ENCODE results near the gene KRT80. TPM values are rescaled to one million over a fixed set of nuclear protein-coding genes. Genes with fewer than 3 reads are reported as not detected.

The KRT80 gene
- total RNA-seq, 1 donor from 2014 or later = not detected

- no peak overlapping the region for H3K27ac ChIP-seq
- H3K36me3 ChIP-seq = no peaks in the 10 kb centered on the region
- H3K4me3 ChIP-seq = no peak overlapping the region
- intact Hi-C loops (cut with DNase I) = no loop called here
- DNase-seq (ENCODE audit: low spot score in 2 of 2) = no peak
- H3K27me3 ChIP-seq = no peaks in the 10 kb centered on the region
- no peaks in the 10 kb centered on the region for H3K4me1 ChIP-seq
- H3K9me3 ChIP-seq = no peaks in the 10 kb centered on the region
- no peak for TF ChIP-seq CTCF (IDR thresholded peaks at IDR 0.05)
Observed at GRCh38 chr12:52168019-52168717, 23.6 kb downstream of the KRT80 start.

- Histone ChIP-seq H3K36me3 (no peaks in the 10 kb centered on the region), H3K4me1 (no peaks in the 10 kb centered on the region), H3K27ac (no peak overlapping the region), H3K9me3 (no peaks in the 10 kb centered on the region), H3K4me3 (no peak overlapping the region), H3K27me3 (no peaks in the 10 kb centered on the region)
- intact Hi-C loops (cut with DNase I) = no loop called here
- DNase-seq (ENCODE audit: low spot score in 2 of 2) = no peak
- no peak for TF ChIP-seq CTCF (IDR thresholded peaks at IDR 0.05)
Observed at GRCh38 chr12:52167526-52167925, 24.3 kb downstream of the KRT80 start.

GRCh38 chr12:52166672-52167071 is 25.1 kb downstream of the KRT80 start:
- intact Hi-C loops (cut with DNase I) = no loop called here

GRCh38 chr12:52165096-52165855 is 26.5 kb downstream of the KRT80 start:
- Histone ChIP-seq H3K27ac (no peak overlapping the region), H3K4me3 (no peak overlapping the region), H3K9me3 (no peaks in the 10 kb centered on the region), H3K4me1 (no peaks in the 10 kb centered on the region), H3K27me3 (no peaks in the 10 kb centered on the region), H3K36me3 (no peaks in the 10 kb centered on the region)
- intact Hi-C loops (cut with DNase I) = no loop called here
- no peak for TF ChIP-seq CTCF (IDR thresholded peaks at IDR 0.05)
- DNase-seq (ENCODE audit: low spot score in 2 of 2) = no peak

More at GRCh38 chr12:52166672-52167071, 25.1 kb downstream of the KRT80 start:
- no peak for DNase-seq (ENCODE audit: low spot score in 2 of 2)
- no peaks in the 10 kb centered on the region for H3K36me3 ChIP-seq
- no peaks in the 10 kb centered on the region for H3K9me3 ChIP-seq
- TF ChIP-seq CTCF (IDR thresholded peaks at IDR 0.05) = no peak
- no peaks in the 10 kb centered on the region for H3K27me3 ChIP-seq
- H3K4me3 ChIP-seq = no peak overlapping the region
- H3K4me1 ChIP-seq = no peaks in the 10 kb centered on the region
- no peak overlapping the region for H3K27ac ChIP-seq

- Histone ChIP-seq H3K36me3 (no peaks in the 10 kb centered on the region), H3K4me1 (no peaks in the 10 kb centered on the region), H3K4me3 (no peak overlapping the region), H3K27me3 (no peaks in the 10 kb centered on the region), H3K27ac (no peak overlapping the region), H3K9me3 (no peaks in the 10 kb centered on the region)
- DNase-seq (ENCODE audit: low spot score in 2 of 2) = no peak
- no peak for TF ChIP-seq CTCF (IDR thresholded peaks at IDR 0.05)
- intact Hi-C loops (cut with DNase I) = no loop called here
Observed at GRCh38 chr12:52164624-52165023, 27.2 kb downstream of the KRT80 start.
